GM12878 (cell line): Measurements from ENCODE around the gene EIF5. TPM values are rescaled to one million over a fixed set of nuclear protein-coding genes. Genes with fewer than 3 reads are reported as not detected.

Experiments used
- ATAC-seq: fragments of 200-7000 bp; cut with Tn5 transposase; 3 replicates; pipeline ENCODE4 v1.9.1; 2020; ENCODE audit warnings: mild to moderate bottlenecking, moderate library complexity
- BruUV-seq: library from RNA; stranded (reverse); fragments of 400-500 nt; replicated peaks from 2 replicates; lab custom pipeline; 2021; lab: Mats Ljungman, UMichigan
- CTCF ChIA-PET: fragments of 300-600 bp; sonication (Branson Sonifier 250); formaldehyde crosslinking; extraction: SDS; loops from one replicate; lab custom pipeline; 2021; ENCODE audit warnings: inconsistent platforms; lab: Yijun Ruan, JAX
- POLR2A ChIA-PET: fragments of 350-600 bp; formaldehyde crosslinking; extraction: SDS; loops from one replicate; lab custom pipeline; 2021; ENCODE audit warnings: inconsistent platforms; lab: Charles Lee
- RAD21 ChIA-PET: fragments of 300-600 bp; sonication (Branson Sonifier 250); formaldehyde crosslinking; loops from one replicate; lab custom pipeline; 2023; ENCODE audit warnings: antibody characterized with exemption; ENCODE audit not compliant: unreplicated experiment; lab: Charles Lee
- SMC1A ChIA-PET: fragments of 300-600 bp; sonication (Branson Sonifier 250); formaldehyde crosslinking; loops from one replicate; lab custom pipeline; 2023; ENCODE audit not compliant: unreplicated experiment, uncharacterized antibody; lab: Charles Lee
- DNase-seq: peaks from one replicate; pipeline ENCODE4 v3.0.0-alpha.2; 2011; ENCODE audit warnings: low read depth, low spot score
- FAIRE-seq: peaks from 3 replicates; lab custom pipeline; 2011; peaks lifted over from hg19 to GRCh38; lab: Jason Lieb, UNC
- H2AFZ ChIP-seq: 2 replicates; pipeline ENCODE4 v1.6.0; 2011; ENCODE audit warnings: low read depth, low read length, control low read depth; ENCODE audit not compliant: control insufficient read depth
- H3K27ac ChIP-seq: 2 replicates; pipeline ENCODE4 v1.5.1; 2011; ENCODE audit warnings: control low read depth; ENCODE audit not compliant: control insufficient read depth, insufficient read depth
- H3K27me3 ChIP-seq, 2 experiments: replicated peaks in 1 of 2; 2 replicates each; pipeline versions ENCODE4 v1.6.0 to v1.6.1; 2011; ENCODE audit warnings: low read length in 1 of 2; ENCODE audit not compliant: control insufficient read depth in 2 of 2, insufficient read depth in 2 of 2
- H3K36me3 ChIP-seq, 2 experiments: 2 replicates each; pipeline ENCODE4 v1.5.1; 2011; ENCODE audit warnings: low read length in 1 of 2; ENCODE audit not compliant: control insufficient read depth in 2 of 2, insufficient read depth in 2 of 2
- H3K4me1 ChIP-seq: 2 replicates; pipeline ENCODE4 v1.6.1; 2011; ENCODE audit warnings: mild to moderate bottlenecking, low read length, moderate library complexity, mixed read lengths; ENCODE audit not compliant: control insufficient read depth, insufficient read depth
- H3K4me2 ChIP-seq: 2 replicates; pipeline ENCODE4 v1.6.0; 2011; ENCODE audit warnings: control low read depth; ENCODE audit not compliant: control insufficient read depth, insufficient read depth
- H3K4me3 ChIP-seq: fragments of 200-600 bp; sonication (generic); 2 replicates; pipeline ENCODE4 v1.5.1; 2016
- H3K79me2 ChIP-seq: 2 replicates; pipeline ENCODE4 v1.6.0; 2011; ENCODE audit warnings: low read length; ENCODE audit not compliant: control insufficient read depth, insufficient read depth
- H3K9ac ChIP-seq: 2 replicates; pipeline ENCODE4 v1.8.0; 2011; ENCODE audit warnings: low read length, control low read depth, mixed read lengths; ENCODE audit not compliant: control insufficient read depth, insufficient read depth
- H3K9me3 ChIP-seq: replicated peaks from 3 replicates; pipeline ENCODE4 v1.5.1; 2011; ENCODE audit warnings: mild to moderate bottlenecking, low read length; ENCODE audit not compliant: control insufficient read depth, insufficient read depth
- H4K20me1 ChIP-seq: 2 replicates; pipeline ENCODE4 v1.6.0; 2011; ENCODE audit not compliant: control insufficient read depth, insufficient read depth
- FOXM1 ChIP-seq: IDR thresholded peaks from 2 replicates; pipeline ENCODE4 v1.6.1; 2012; ENCODE audit warnings: low read depth, mild to moderate bottlenecking, inconsistent platforms, low read length, moderate library complexity
- SREBF2 ChIP-seq: IDR thresholded peaks from 2 replicates; pipeline ENCODE4 v1.6.1; 2012; ENCODE audit warnings: mild to moderate bottlenecking, low read length
- ZSCAN29 ChIP-seq: fragments of 450-650 bp; IDR thresholded peaks from 2 replicates; pipeline ENCODE4 v1.6.1; 2017; ENCODE audit warnings: mild to moderate bottlenecking, moderate library complexity
- ZZZ3 ChIP-seq: IDR thresholded peaks from 2 replicates; pipeline ENCODE4 v1.6.1; 2011; ENCODE audit warnings: low read depth; ENCODE audit not compliant: control insufficient read depth, insufficient read length
- WGBS: methylation state at CpG from one replicate; pipeline ENCODE4 v1.1.6; 2016; ENCODE audit warnings: low lambda C conversion rate; ENCODE audit not compliant: insufficient replicate concordance, insufficient coverage; ENCODE audit errors: missing lambda C conversion rate; 5-methylcytosine and 5-hydroxymethylcytosine counted together
- in situ Hi-C: fragments of 300-500 bp; cut with MboI; formaldehyde crosslinking; loops from 9 replicates; pipeline ENCODE4 v1.14.3; 2018; ENCODE audit warnings: mixed read lengths
- intact Hi-C: fragments of 100-400 bp; cut with micrococcal nuclease; formaldehyde crosslinking; loops from one replicate; pipeline ENCODE4 v1.14.2; 2022; ENCODE audit not compliant: unreplicated experiment
- polyA plus RNA-seq, 11 experiments: library from polyadenylated mRNA; depleted of rRNA in 4 of 11; unstranded in 6 of 11; stranded (reverse) in 5 of 11; fragments of >200 nt; fragmentation: Nextera tagmentation in 4 of 11; fragmentation: Illumina TruSeq in 1 of 11; extraction: Ambion mirVana in 4 of 11; extraction: Trizol in 1 of 11; gene quantifications; 1 replicate in 1 of 11; 2 replicates in 10 of 11; pipeline versions ENCODE4 v1.2.1 to v1.2.3, GENCODE V29; 2011 to 2016; ENCODE audit warnings: inconsistent platforms in 2 of 11, missing spikeins in 2 of 11, low read depth in 1 of 11
- total RNA-seq, 4 experiments: library from RNA; depleted of rRNA in 3 of 4; stranded (reverse); fragments of >200 nt in 3 of 4; fragmentation: Illumina TruSeq in 1 of 4; extraction: Trizol in 1 of 4; gene quantifications; 2 replicates each; pipeline versions ENCODE4 v1.2.1 to v1.2.3, GENCODE V29; 2013 to 2021

Gene EIF5
- total and polyA plus RNA-seq, 10 of the 15 experiments (the other 5 are each of a cell fraction or from before 2014, with no cell fraction given): 51.2 to 360 (median 115) TPM

DNA sequence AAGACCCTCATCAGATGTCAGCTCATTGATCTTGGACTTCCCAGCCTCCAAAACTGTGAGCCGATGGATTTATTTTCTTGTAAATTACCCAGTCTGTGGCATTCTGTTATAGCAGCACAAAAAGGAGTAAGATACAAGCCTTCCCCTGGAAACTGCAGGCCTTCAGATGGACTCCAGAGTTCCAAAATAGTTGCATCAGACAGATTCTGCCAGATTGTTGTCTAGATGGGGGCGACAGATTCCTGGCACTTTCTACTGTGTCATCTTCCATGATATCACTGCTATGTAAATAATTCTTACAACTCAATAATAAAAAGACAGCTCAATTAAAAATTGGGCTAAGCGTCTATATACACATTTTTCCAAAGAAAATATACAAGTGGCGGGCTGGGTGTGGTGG, 34.0 kb downstream of the EIF5 start:
- ChIA-PET SMC1A (interaction anchor here (0.7 to 1.5 kb wide), 2 partner anchors 10 kb away, joined by 3 read pairs; no protein-coding TSS in a partner anchor), RAD21 (no interaction called here), POLR2A (no interaction called here), CTCF (interaction anchor here (1.4 kb wide), 1 partner anchor 76 kb away, joined by 4 read pairs; no protein-coding TSS in a partner anchor)
- DNase-seq: no peak
- H3K27ac ChIP-seq: no peak overlapping the region
- H3K79me2 ChIP-seq: no peaks in the 10 kb centered on the region
- H4K20me1 ChIP-seq: no peaks in the 10 kb centered on the region
- ATAC-seq: no peak
- H3K9ac ChIP-seq: no peak overlapping the region
- intact Hi-C loops: no loop called here
- no peak for TF ChIP-seq FOXM1
- no peaks in the 10 kb centered on the region for H3K4me1 ChIP-seq
- H3K4me3 ChIP-seq: no peak overlapping the region
- FAIRE-seq: no peak
- WGBS: 83% methylated on average over 4 of the region's 4 CpGs
- H3K27me3 ChIP-seq: no peaks in the 10 kb centered on the region
- H3K4me2 ChIP-seq: no peak overlapping the region
- H2AFZ ChIP-seq: no peak overlapping the region
- no peaks in the 10 kb centered on the region for H3K36me3 ChIP-seq
- no TSS peak for BruUV-seq
- no peaks in the 10 kb centered on the region; the same call in 1 of the 3 replicates for H3K9me3 ChIP-seq
- in situ Hi-C loops: no loop called here

DNA sequence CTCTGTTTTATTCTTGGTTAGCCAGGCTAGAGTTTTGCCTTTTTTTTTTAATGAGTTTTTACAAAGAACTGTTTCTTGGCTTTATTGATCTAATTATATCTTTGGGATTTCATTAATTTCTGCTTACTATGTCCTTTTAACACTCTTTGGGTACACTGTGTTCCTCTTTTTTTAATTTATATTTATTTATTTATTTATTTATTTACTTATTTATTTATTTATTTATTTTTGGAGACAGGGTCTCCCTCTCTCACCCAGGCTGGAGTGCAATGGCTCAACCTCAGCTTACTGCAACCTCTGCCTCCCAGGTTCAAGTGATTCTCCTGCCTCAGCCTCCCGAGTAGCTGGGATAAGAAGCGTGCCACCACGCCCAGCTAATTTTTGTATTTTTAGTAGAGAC, 36.0 kb downstream of the EIF5 start:
- no peak overlapping the region for H3K4me3 ChIP-seq
- BruUV-seq: no TSS peak
- FAIRE-seq: no peak
- H4K20me1 ChIP-seq: no peaks in the 10 kb centered on the region
- TF ChIP-seq ZZZ3: no peak
- TF ChIP-seq SREBF2: no peak
- no peak for TF ChIP-seq ZSCAN29
- TF ChIP-seq, all 136 proteins: peak for 0
- Histone ChIP-seq H3K9ac (no peak overlapping the region), H3K27me3 (no peaks in the 10 kb centered on the region), H3K4me1 (no peaks in the 10 kb centered on the region), H2AFZ (no peak overlapping the region), H3K4me2 (no peak overlapping the region), H3K36me3 (no peaks in the 10 kb centered on the region), H3K27ac (no peak overlapping the region), H3K79me2 (no peaks in the 10 kb centered on the region), H3K9me3 (no peaks in the 10 kb centered on the region)
- intact Hi-C loops (no loop called here), in situ Hi-C loops (no loop called here)
- ChIA-PET POLR2A (interaction anchor here (0.7 kb wide), 1 partner anchor 11 kb away, joined by 4 read pairs; no protein-coding TSS in a partner anchor), SMC1A (no interaction called here), RAD21 (interaction anchor here (0.7 kb wide), 1 partner anchor 13 kb away, joined by 4 read pairs; no protein-coding TSS in a partner anchor), CTCF (interaction anchor here (0.9 kb wide), 1 partner anchor 21 kb away, joined by 4 read pairs; no protein-coding TSS in a partner anchor)
- 69% methylated on average over 3 of the region's 3 CpGs for WGBS
- DNase-seq (no peak), ATAC-seq (no peak)
